Measurements from ENCODE around the gene RABEP2.
"Not testable (repeated sequence)": the region's sequence is repeated elsewhere in the genome, so short reads cannot be mapped to it uniquely, and the experiment has no call there.

RABEP2 gene, protein sequence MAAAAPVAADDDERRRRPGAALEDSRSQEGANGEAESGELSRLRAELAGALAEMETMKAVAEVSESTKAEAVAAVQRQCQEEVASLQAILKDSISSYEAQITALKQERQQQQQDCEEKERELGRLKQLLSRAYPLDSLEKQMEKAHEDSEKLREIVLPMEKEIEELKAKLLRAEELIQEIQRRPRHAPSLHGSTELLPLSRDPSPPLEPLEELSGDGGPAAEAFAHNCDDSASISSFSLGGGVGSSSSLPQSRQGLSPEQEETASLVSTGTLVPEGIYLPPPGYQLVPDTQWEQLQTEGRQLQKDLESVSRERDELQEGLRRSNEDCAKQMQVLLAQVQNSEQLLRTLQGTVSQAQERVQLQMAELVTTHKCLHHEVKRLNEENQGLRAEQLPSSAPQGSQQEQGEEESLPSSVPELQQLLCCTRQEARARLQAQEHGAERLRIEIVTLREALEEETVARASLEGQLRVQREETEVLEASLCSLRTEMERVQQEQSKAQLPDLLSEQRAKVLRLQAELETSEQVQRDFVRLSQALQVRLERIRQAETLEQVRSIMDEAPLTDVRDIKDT

DNA sequence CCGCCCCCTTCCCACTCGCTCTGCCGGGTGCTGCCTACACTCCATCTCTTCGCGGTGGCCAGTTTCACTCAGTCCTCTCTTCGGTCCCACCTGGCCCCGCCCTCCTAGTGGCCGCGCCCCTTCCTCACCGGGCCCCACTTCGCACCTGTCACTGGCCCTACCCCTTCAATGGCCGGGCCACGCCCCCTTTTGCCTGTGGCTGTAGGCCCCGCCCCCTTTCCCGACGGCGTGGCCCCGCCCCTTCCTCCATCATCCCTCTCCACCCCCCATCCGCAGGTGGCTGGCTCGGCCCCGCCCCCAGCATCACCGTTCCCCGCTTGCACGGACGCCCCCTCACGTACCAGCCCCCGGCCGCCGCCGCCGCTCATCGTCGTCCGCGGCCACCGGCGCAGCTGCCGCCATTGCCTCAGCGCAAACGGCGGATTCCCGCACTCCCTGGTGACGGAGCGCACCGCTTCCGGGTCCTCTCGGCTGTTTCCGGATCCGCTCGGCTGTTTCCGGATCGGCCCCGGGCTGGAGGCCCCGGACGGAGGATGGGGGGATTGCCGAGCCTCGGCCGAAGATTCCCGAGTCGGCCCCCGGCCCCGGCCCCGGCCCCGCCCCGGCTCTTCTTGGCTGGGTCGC is at the start of gene RABEP2:
TSS of gene RABEP2 (minus strand) at position 477 of the 624 bp plus-strand sequence. CDS start at position 402, 75 bp downstream.
- DNase-seq, result peak; percentile 95

DNA sequence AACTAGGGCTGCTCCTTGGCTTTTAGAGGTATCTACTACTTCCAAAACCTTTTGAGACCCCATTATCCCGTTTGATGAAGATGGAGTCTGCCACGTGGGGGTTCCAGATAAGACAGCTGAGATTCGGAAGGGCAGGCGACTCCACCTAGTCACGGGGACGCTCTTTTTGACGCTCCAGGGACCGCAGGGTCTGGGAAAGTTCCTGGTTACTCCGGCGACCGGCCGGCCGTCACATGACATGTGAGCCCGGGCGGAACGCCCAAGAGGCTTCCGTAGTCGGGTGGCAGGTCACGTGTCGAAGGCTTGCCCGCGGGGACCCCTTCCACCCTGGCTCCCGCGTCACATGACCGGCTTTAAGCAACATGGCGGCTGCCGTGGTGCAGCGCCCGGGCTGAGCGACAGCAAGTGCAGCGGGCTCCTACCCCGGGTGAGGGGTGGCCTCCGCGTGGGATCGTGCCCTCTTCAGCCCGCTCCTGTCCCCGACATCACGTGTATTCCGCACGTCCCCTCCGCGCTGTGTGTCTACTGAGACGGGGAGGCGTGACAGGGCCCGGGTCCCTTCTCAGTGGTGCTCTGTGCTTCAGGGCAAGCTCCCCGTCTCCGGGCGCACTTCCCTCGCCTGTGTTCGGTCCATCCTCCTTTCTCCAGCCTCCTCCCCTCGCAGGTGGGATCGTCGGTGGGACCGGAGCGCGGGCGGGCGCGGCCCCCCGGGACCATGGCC is 49.6 kb upstream of the RABEP2 start, which contains the start of gene SPNS1:
TSS of gene SPNS1 (plus strand) at position 342 of the 721 bp plus-strand sequence. CDS start at position 716, 374 bp downstream.
- peak; percentile 92 for DNase-seq

DNA sequence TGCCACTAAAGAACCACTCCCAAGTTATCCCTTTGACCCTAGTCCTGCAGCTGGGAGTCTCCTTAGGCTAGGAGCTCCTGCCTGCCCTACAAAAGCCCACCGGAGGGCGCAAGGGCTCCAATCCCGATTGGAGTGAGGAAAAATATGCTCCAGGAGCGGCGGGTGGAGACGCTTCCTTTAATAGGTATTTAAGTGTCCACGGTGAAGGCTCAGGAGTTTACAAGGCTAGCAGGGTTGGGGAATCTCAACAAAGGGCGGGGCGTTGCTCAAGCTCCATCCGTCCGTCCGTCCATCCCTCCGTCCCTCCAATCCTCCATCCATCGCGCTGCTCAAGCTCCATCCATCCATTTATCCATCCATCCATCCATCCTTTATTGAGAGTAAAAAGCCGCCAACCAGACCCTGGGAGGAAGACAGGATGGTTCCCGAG is 49.0 kb upstream of the RABEP2 start:
- DNase-seq, result peak; percentile 65

DNA sequence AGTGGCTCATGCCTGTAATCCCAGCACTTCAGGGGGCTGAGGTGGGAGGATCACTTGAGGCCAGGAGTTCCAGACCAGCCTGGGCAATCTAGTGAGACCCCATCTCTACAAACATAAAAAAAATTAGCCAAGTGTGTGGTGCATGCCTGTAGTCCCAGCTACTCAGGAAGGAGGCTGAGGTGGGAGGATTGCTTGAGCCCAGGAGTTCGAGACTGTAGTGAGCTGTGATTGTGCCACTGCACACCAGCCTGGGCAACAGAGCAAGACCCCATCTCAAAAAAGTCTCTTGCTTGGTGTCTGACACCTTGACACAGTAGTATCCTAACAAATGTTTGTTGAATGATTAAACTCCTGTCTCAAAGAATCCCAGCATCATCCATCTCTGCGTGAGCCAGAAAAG is 44.7 kb upstream of the RABEP2 start:
- DNase-seq, result not testable (repeated sequence)

DNA sequence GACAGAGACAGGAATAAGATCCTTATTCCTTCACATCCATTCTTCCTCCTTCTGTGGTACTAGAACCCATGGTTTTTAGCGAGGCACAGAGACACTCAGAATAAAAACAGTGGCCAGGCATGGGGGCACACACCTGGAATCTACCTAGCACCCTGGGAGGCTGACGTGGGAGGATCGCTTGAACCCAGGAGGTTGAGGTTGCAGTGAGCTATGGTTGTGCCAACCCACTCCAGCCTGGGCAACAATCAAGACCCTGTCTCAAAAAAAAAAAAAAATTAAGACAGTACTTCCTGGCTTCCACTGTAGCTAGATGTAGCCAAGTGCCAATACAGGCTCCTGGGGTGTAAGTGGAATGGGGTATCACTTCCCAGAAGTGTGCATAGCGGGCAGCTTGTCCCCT is 42.1 kb upstream of the RABEP2 start:
- DNase-seq, result no peak

DNA sequence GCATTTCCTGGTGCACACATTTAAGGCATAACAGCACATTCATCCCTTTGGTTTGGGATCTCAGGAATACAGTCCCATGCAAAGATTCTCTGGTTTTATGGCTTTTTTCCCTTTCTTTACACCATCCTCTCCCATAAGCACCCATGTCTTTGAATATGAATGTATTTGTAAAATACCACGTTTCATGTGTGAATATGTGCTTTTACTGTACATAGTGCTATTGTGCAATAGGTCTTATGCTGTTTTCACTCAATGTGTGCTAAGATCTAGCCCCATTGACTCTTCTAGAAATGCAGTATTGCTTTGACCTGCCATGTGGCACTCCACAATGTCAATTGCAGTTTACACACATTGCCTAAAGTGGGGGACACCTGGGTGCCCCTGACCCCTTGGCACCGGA is 39.5 kb upstream of the RABEP2 start:
- no peak for DNase-seq

DNA sequence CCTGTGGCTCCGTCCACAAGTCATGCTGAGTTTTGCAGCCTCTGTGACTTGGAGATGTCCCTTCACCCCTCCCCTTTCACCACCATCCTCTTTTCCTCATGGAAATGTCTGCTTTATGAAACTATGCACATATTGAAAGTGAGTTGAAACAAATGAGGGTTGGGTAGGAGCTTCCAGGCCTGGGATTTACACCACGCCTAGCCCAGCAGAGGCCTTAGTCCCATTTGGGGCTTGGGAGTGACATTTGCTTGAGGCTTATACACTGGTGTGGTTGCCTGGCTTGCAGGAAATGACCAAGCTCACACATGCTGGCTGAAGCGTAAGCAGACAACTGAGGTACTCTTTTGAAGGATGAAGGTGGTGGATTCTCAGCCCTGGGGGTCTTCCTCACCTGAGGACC is 39.0 kb upstream of the RABEP2 start:
- no peak for DNase-seq

DNA sequence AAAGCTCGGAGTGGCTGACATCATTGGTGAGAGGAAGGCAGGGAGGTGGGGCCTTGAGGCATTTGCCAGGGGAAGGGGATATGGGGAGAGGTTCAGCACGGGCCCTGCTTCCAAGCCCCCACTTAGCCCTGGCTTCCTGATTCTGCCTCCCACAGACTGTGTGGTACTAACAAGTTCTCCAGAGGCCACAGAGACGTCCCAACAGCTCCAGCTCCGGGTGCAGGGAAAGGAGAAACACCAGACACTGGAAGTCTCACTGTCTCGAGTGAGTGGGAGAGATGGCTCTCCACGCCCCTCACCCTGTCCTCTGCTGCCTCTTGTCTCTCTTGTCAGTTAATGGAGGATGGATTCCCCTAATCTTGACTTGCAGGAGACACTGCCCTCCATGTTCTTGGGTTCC is 33.8 kb upstream of the RABEP2 start:
- DNase-seq, result no peak

DNA sequence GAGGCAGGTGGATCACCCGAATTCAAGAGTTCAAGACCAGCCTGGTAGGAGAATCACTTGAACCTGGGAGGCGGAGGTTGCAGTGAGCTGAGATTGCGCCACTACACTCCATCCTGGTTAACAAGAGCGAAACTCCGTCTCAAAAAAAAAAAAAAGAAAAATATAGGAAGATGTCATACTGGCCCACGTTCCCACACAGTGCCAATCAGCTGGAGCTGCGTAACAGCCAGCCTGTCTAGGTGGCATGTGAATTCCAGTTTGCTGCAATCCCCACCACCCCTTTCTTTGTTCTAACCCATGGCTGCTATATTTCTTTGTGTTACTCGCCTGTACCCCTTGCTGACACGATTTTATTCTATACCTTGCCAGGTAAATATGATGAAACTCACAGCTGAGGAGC is 33.2 kb upstream of the RABEP2 start:
- no peak for DNase-seq

DNA sequence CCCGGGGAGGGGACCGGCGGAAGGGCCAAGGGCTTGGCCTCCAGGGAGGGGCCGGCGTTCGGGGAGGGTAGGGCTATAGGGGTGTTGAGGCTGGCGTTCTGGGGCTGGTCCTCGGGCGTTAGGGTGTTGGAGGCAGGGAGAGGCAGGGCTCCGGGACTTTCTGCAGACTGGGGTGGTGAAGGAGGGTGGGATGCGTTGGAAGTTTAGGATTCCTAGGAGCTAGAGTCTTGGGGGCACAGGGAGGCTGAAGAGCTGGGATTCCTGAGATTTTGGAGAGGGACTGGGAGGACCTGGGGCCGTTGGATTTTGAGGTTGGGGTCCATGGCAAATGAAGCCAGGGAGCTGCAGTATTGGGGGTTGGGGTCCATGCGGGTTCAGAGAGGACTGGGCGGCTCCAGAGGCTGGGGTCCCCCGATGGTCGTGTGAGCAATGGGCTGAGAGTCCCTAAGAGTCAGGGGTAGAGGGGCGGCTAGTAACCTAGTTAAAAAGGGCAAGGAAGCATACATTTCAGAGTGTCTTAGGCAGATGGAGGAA is 26.4 kb upstream of the RABEP2 start:
- no peak for DNase-seq

DNA sequence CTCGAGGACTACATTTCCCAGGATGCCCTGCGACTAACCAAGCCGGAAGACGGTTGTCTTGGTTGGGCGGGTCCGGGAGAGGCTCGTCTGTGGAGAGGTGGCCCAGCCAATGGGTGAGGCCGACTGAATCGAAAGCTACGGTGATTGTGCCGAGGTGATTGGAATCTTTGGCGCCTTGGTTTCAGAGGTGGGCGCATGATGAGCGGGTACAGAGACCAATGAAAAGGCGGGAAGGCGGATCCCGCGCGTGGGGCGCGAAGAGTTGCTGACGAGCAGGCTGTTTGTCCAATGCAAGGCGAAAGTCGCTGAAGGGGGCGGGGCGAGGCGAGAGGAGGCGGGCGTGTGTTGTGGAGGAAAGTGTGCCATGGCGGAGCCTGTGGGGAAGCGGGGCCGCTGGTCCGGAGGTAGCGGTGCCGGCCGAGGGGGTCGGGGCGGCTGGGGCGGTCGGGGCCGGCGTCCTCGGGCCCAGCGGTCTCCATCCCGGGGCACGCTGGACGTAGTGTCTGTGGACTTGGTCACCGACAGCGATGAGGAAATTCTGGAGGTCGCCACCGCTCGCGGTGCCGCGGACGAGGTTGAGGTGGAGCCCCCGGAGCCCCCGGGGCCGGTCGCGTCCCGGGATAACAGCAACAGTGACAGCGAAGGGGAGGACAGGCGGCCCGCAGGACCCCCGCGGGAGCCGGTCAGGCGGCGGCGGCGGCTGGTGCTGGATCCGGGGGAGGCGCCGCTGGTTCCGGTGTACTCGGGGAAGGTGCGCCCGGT is 25.8 kb upstream of the RABEP2 start, which contains the start of gene NFATC2IP:
TSS of gene NFATC2IP (plus strand) at position 290 of the 762 bp plus-strand sequence. CDS start at position 365, 75 bp downstream.
- DNase-seq, result peak; percentile 100

DNA sequence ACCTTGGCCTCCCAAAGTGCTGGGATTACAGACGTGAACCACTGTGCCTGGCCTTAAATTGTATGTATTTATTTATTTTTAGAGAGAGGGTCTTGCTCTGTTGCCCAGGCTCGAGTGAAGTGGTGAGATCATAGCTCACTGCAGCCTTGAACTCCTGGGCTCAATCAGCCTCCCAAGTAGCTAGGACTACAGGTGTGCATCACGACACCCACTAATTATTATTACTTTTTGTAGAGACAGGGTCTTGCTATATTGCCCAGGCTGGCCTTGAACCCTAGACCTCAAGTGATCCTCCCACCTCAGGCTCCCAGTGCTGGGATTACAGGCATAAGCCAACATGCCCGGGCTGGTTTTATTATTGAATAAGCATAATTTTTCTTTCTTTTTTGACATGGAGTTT is 21.6 kb upstream of the RABEP2 start:
- DNase-seq, result no peak

DNA sequence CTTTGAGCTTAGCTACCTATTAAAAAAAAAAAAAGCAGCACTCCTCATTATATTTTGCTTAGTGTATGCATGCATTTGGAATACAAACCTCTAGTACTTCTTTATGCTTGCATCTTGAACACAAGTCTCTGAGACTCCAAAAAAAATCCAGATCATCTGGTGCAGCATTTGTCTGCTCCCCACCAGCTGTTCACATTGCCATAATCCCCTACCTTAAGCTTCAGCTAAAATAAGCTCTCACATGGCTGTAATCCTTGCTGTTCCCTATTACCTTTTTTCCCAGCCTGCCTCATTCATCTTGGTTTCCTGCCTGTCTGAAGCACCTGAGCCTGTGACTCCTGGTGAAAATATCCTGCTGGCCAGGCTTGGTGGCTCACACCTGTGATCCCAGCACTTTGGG is 18.2 kb upstream of the RABEP2 start:
- no peak for DNase-seq

DNA sequence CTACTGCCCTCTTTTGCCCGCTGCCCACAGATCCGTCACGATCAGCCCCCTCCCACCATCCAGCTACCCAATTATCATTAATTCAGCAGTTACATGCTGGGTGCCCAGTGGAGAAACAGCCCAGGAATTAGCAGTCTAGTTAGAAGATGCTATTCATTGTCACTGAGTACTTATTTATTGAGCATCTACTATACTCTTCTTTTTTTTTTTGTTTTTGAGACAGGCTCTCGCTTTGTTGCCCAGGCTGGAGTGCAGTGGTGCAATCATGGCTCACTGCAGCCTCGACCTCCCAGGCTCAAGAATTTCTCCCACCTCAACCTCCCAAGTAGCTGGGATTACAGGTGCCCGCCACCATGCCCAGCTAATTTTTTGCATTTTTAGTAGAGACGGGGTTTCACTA is 14.8 kb upstream of the RABEP2 start:
- not testable (repeated sequence) for DNase-seq

DNA sequence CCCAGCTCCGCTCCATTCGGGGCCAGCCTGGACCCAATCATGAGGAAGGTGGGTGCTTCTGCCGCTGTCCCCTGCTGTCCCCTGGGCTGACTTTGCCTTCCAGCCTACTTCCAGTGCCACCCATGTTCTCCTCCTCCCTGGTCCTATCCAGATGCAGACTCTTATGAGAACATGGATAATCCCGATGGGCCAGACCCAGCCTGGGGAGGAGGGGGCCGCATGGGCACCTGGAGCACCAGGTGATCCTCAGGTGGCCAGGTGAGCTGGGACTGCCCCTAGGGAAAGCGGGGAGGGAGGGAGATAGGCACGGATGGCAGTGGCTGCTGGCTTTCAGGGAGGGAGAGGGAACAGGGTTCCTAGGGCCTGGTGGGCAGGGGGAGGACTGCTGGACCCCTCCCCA is 13.7 kb upstream of the RABEP2 start:
- DNase-seq, result no peak

DNA sequence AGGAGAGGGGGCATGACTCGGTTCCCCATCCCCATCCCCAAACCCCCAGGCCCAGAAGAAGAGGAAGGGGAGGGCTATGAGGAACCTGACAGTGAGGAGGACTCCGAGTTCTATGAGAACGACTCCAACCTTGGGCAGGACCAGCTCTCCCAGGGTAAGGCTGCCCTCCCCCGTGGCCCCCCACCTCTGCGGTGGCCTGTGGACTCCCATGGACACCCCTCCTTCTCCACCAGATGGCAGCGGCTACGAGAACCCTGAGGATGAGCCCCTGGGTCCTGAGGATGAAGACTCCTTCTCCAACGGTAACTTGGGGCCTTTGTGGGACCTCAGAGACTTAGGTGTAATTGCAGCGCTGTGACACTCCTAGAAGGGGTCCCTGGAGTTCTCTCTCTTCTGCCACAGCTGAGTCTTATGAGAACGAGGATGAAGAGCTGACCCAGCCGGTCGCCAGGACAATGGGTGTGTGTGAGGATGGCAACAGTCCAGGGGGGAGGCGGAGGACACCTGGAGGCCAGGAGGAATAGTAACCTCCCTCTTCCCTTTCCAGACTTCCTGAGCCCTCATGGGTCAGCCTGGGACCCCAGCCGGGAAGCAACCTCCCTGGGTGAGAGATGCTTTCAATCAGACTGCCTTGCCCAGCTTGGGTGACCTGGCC is 12.3 kb upstream of the RABEP2 start:
- DNase-seq, result no peak

DNA sequence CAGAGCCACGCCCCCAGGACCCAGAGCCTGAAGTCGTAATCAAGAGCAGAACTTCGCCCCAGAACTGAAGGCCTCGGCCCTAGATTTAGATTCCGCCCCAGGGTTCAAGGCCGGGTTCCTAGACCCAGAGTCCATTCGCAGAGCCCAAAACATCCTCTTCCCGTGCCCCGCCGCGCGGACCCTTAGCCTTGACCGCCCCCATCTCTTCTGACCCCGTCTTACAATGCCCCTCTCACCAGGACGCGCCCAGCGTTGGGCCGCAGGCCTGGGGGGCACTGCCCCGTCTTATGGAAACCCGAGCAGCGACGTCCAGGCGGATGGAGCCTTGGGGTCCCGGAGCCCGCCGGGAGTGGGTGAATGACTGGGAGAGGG is 11.7 kb upstream of the RABEP2 start:
- no peak for DNase-seq

DNA sequence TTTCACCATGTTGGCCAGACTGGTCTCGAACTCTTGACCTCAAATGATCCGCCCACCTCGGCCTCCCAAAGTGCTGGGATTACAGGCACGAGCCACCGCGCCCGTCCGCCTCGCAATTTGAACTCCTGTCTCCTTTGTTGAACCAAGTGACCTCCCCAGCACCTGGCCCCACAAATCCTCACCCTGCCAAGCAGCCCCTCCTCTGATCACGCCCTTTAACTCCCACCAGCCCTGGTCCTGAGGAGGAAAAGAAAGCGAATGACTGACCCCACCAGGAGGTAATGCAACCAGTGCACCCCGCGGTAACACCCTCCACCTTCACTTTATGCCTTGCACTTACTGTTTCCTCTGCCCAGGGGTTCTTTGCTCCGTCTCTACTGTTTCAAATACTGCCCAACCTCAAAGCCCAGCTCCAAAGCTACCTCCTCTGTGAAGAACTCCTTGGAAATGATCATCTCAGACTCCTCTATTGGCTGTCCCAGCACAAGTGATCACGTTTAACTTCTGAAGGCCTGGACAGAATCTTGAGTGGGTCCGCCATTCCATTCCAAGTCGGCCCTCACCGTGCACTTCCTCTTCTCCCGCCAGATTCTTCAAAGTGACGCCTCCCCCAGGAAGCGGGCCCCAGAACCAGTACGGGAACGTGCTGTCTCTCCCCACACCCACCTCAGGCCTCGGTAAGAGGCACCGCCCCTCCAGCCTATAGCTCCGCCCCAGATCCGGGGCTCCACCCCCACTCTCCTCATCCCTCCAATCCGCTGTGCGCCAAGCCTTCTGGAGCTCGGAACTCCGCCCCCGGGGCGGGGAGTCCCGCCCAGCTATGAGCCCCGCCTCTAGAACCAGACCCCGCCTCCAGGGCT is 11.1 kb upstream of the RABEP2 start:
- DNase-seq, result no peak

DNA sequence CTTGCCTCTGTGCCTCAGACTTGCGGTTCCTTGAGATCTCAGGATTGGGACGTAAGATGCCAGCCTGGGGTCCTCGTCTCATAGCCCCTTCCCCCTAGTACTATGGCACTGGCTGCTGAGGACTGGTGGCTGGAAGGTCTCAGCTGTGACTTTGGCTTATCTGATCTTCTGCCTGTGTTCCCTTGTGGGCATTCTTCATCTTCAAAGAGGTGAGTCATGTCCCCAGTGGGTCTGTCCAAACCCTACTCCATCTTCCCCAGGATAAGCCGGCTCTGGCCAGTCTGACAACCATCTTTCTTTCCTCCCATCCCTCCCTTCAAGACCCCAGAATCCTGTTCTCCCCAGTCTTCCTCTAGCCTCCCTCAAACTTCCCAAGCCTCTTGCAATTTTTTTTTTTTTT is 10.3 kb upstream of the RABEP2 start:
- no peak for DNase-seq

DNA sequence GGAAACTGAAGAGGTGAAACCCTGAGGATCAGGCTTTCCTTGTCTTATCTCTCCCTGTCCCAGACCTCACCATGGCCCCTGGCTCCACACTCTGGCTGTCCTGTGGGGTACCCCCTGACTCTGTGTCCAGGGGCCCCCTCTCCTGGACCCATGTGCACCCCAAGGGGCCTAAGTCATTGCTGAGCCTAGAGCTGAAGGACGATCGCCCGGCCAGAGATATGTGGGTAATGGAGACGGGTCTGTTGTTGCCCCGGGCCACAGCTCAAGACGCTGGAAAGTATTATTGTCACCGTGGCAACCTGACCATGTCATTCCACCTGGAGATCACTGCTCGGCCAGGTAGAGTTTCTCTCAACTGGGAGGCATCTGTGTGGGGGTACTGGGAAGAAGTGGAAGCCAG is 8.1 kb upstream of the RABEP2 start:
- DNase-seq, result no peak

Measured in NCI-H2227 treated with DMSO at 0.1 percent for 48 hours (cell line).